Stimulated activated effector memory CD8-positive, alpha-beta T cell treated with anti-CD3 and anti-CD28 coated beads, Interleukin-12 subunit alpha, Interleukin-12 subunit beta, amount 100 ng/mL, for 72 hours (primary cell): Measurements from ENCODE around the gene ADAMTS1.

Source experiments
- ATAC-seq: fragments of 150-1000 bp; cut with Tn5 transposase; 2 replicates; pipeline ENCODE4 v1.10.0; 2021
- DNase-seq, 2 donors: peaks; one replicate each; pipeline ENCODE4 v3.0.0; 2021 to 2022; ENCODE audit warnings: low spot score in 2 of 2
- H3K27ac Mint-ChIP-seq: one replicate; pipeline ENCODE4 v1.8.0; 2022; ENCODE audit warnings: mild to moderate bottlenecking, mixed read lengths
- H3K36me3 Mint-ChIP-seq: one replicate; pipeline ENCODE4 v1.8.0; 2022; ENCODE audit warnings: mild to moderate bottlenecking, mixed read lengths
- H3K4me1 Mint-ChIP-seq: one replicate; pipeline ENCODE4 v1.8.0; 2022; ENCODE audit warnings: mixed read lengths
- H3K4me3 Mint-ChIP-seq: one replicate; pipeline ENCODE4 v1.8.0; 2022; ENCODE audit warnings: mild to moderate bottlenecking, mixed read lengths
- H3K9me3 Mint-ChIP-seq: one replicate; pipeline ENCODE4 v1.8.0; 2022; ENCODE audit warnings: mixed read lengths

Gene ADAMTS1

GRCh38 chr21:26835714-26836265, 9.4 kb downstream of the ADAMTS1 start:
- H3K4me3 Mint-ChIP-seq: no peak overlapping the region
- no peak for ATAC-seq
- peaks cover 18% of the 10 kb centered on the region for H3K36me3 Mint-ChIP-seq
- DNase-seq: no peak
- H3K9me3 Mint-ChIP-seq: no peaks in the 10 kb centered on the region
- peaks cover 4% of the 10 kb centered on the region for H3K4me1 Mint-ChIP-seq
- H3K27ac Mint-ChIP-seq: no peak overlapping the region

- Mint-ChIP-seq H3K4me1 (peaks cover 4% of the 10 kb centered on the region), H3K27ac (no peak overlapping the region), H3K9me3 (no peaks in the 10 kb centered on the region), H3K36me3 (peaks cover 11% of the 10 kb centered on the region), H3K4me3 (no peak overlapping the region)
- DNase-seq: no peak
- no peak for ATAC-seq
These were observed 10.0 kb downstream of the ADAMTS1 start for GRCh38 chr21:26835027-26835713.

- Mint-ChIP-seq H3K4me3 (no peak overlapping the region), H3K27ac (no peak overlapping the region), H3K36me3 (peaks cover 6% of the 10 kb centered on the region), H3K4me1 (no peaks in the 10 kb centered on the region), H3K9me3 (no peaks in the 10 kb centered on the region)
- no peak for DNase-seq
- no peak for ATAC-seq
These were observed 10.9 kb downstream of the ADAMTS1 start for GRCh38 chr21:26834181-26834905.

GRCh38 chr21:26833460-26833939, 11.7 kb downstream of the ADAMTS1 start:
- H3K9me3 Mint-ChIP-seq: no peaks in the 10 kb centered on the region
- H3K27ac Mint-ChIP-seq: no peak overlapping the region
- peaks cover under 1% of the 10 kb centered on the region for H3K36me3 Mint-ChIP-seq
- no peak for DNase-seq
- H3K4me1 Mint-ChIP-seq: no peaks in the 10 kb centered on the region
- no peak for ATAC-seq
- no peak overlapping the region for H3K4me3 Mint-ChIP-seq

- Mint-ChIP-seq H3K36me3 (no peaks in the 10 kb centered on the region), H3K27ac (no peak overlapping the region), H3K4me3 (no peak overlapping the region), H3K9me3 (no peaks in the 10 kb centered on the region), H3K4me1 (no peaks in the 10 kb centered on the region)
- ATAC-seq (no peak), DNase-seq (no peak)
These were observed 12.2 kb downstream of the ADAMTS1 start for GRCh38 chr21:26833011-26833410.

GRCh38 chr21:26832546-26832945, 12.7 kb downstream of the ADAMTS1 start:
- no peak overlapping the region for H3K27ac Mint-ChIP-seq
- H3K36me3 Mint-ChIP-seq: no peaks in the 10 kb centered on the region
- no peaks in the 10 kb centered on the region for H3K9me3 Mint-ChIP-seq
- peak; percentile 48 for ATAC-seq
- H3K4me1 Mint-ChIP-seq: no peaks in the 10 kb centered on the region
- no peak for DNase-seq
- H3K4me3 Mint-ChIP-seq: no peak overlapping the region

- DNase-seq (no peak), ATAC-seq (no peak)
- Mint-ChIP-seq H3K4me3 (no peak overlapping the region), H3K36me3 (no peaks in the 10 kb centered on the region), H3K27ac (no peak overlapping the region), H3K9me3 (peaks cover 6% of the 10 kb centered on the region), H3K4me1 (no peaks in the 10 kb centered on the region)
These were observed 18.4 kb downstream of the ADAMTS1 start for GRCh38 chr21:26826801-26827200.

- no peak overlapping the region for H3K27ac Mint-ChIP-seq
- H3K36me3 Mint-ChIP-seq: no peaks in the 10 kb centered on the region
- no peak overlapping the region for H3K4me3 Mint-ChIP-seq
- no peak for DNase-seq
- no peaks in the 10 kb centered on the region for H3K4me1 Mint-ChIP-seq
- no peak for ATAC-seq
- peaks cover 3% of the 10 kb centered on the region for H3K9me3 Mint-ChIP-seq
These were observed 24.7 kb downstream of the ADAMTS1 start for GRCh38 chr21:26820509-26820908.

- peaks cover 3% of the 10 kb centered on the region for H3K9me3 Mint-ChIP-seq
- DNase-seq (no peak), ATAC-seq (no peak)
- no peak overlapping the region for H3K27ac Mint-ChIP-seq
- H3K4me1 Mint-ChIP-seq: no peaks in the 10 kb centered on the region
- no peaks in the 10 kb centered on the region for H3K36me3 Mint-ChIP-seq
- no peak overlapping the region for H3K4me3 Mint-ChIP-seq
These were observed 25.4 kb downstream of the ADAMTS1 start for GRCh38 chr21:26819740-26820324.

GRCh38 chr21:26818906-26819305, 26.3 kb downstream of the ADAMTS1 start:
- H3K36me3 Mint-ChIP-seq: no peaks in the 10 kb centered on the region
- H3K4me1 Mint-ChIP-seq: no peaks in the 10 kb centered on the region
- no peak overlapping the region for H3K4me3 Mint-ChIP-seq
- DNase-seq: no peak
- ATAC-seq: no peak
- H3K9me3 Mint-ChIP-seq: peaks cover 3% of the 10 kb centered on the region
- H3K27ac Mint-ChIP-seq: no peak overlapping the region

GRCh38 chr21:26815197-26815596, 30.0 kb downstream of the ADAMTS1 start:
- no peaks in the 10 kb centered on the region for H3K9me3 Mint-ChIP-seq

GRCh38 chr21:26814386-26814785, 30.8 kb downstream of the ADAMTS1 start:
- DNase-seq: no peak
- Mint-ChIP-seq H3K36me3 (no peaks in the 10 kb centered on the region), H3K27ac (no peak overlapping the region), H3K4me1 (no peaks in the 10 kb centered on the region), H3K9me3 (no peaks in the 10 kb centered on the region), H3K4me3 (no peak overlapping the region)
- no peak for ATAC-seq

More at GRCh38 chr21:26815197-26815596, 30.0 kb downstream of the ADAMTS1 start:
- Mint-ChIP-seq H3K4me1 (no peaks in the 10 kb centered on the region), H3K27ac (no peak overlapping the region), H3K36me3 (no peaks in the 10 kb centered on the region), H3K4me3 (no peak overlapping the region)
- ATAC-seq (no peak), DNase-seq (no peak)

GRCh38 chr21:26813426-26813998, 31.7 kb downstream of the ADAMTS1 start:
- H3K36me3 Mint-ChIP-seq: no peaks in the 10 kb centered on the region

GRCh38 chr21:26812173-26812572, 33.0 kb downstream of the ADAMTS1 start:
- DNase-seq (no peak), ATAC-seq (no peak)
- H3K27ac Mint-ChIP-seq: no peak overlapping the region
- H3K4me1 Mint-ChIP-seq: no peaks in the 10 kb centered on the region
- H3K9me3 Mint-ChIP-seq: no peaks in the 10 kb centered on the region
- no peak overlapping the region for H3K4me3 Mint-ChIP-seq
- H3K36me3 Mint-ChIP-seq: no peaks in the 10 kb centered on the region

More at GRCh38 chr21:26813426-26813998, 31.7 kb downstream of the ADAMTS1 start:
- ATAC-seq: no peak
- H3K4me1 Mint-ChIP-seq: no peaks in the 10 kb centered on the region
- H3K9me3 Mint-ChIP-seq: no peaks in the 10 kb centered on the region
- no peak overlapping the region for H3K27ac Mint-ChIP-seq
- no peak for DNase-seq
- H3K4me3 Mint-ChIP-seq: no peak overlapping the region

- H3K4me1 Mint-ChIP-seq: no peaks in the 10 kb centered on the region
- H3K36me3 Mint-ChIP-seq: no peaks in the 10 kb centered on the region
- H3K9me3 Mint-ChIP-seq: no peaks in the 10 kb centered on the region
- no peak overlapping the region for H3K4me3 Mint-ChIP-seq
- ATAC-seq (no peak), DNase-seq (no peak)
- no peak overlapping the region for H3K27ac Mint-ChIP-seq
These were observed 33.7 kb downstream of the ADAMTS1 start for GRCh38 chr21:26811482-26811881.
